Right atrium auricular region (tissue), 2 donors: ENCODE measurements around the gene PLPPR1. TPM values are rescaled to one million over a fixed set of nuclear protein-coding genes. Genes with fewer than 3 reads are reported as not detected.
"Not testable (repeated sequence)": the region's sequence is repeated elsewhere in the genome, so short reads cannot be mapped to it uniquely, and the experiment has no call there.

Experiments used
- DNase-seq: peaks from one replicate; pipeline ENCODE4 v3.0.0-alpha.2; 2019; ENCODE audit warnings: low spot score
- H3K27ac ChIP-seq, 2 donors: fragments of 200-600 bp; sonication (generic); 1 replicate in 1 of 2; 2 replicates in 1 of 2; pipeline ENCODE4 v1.5.1; 2016 to 2019
- H3K27me3 ChIP-seq, 2 donors: fragments of 200-600 bp; sonication (generic); one replicate each; pipeline versions ENCODE4 v1.5.1 to v1.6.0; 2017 to 2019
- H3K36me3 ChIP-seq: fragments of 200-600 bp; sonication (generic); one replicate; pipeline ENCODE4 v1.5.1; 2016
- H3K4me1 ChIP-seq, 2 donors: fragments of 200-600 bp; sonication (generic); one replicate each; pipeline versions ENCODE4 v1.5.1 to v1.6.0; 2017 to 2019
- H3K4me3 ChIP-seq, 2 donors: fragments of 200-600 bp; sonication (generic); 1 replicate in 1 of 2; 2 replicates in 1 of 2; pipeline ENCODE4 v1.5.1; 2017 to 2019; ENCODE audit warnings: mild to moderate bottlenecking in 1 of 2, moderate library complexity in 1 of 2
- H3K9me3 ChIP-seq, 2 donors: fragments of 200-600 bp; sonication (generic); one replicate each; pipeline ENCODE4 v1.5.1; 2019
- total RNA-seq, 2 donors: library from RNA; depleted of rRNA; stranded (reverse); fragments of >200 nt; gene quantifications; one replicate each; pipeline ENCODE4 v1.1.0, GENCODE V29; 2016
- TF ChIP-seq, protein P1 (sequence below), 2 donors: fragments of 200-600 bp; sonication (generic); IDR thresholded peaks; one replicate each; pipeline ENCODE4 v1.5.1; 2019; ENCODE audit warnings: antibody characterized with exemption in 2 of 2

The PLPPR1 gene
- total RNA-seq, 2 donors from 2014 or later, result not detected

DNA sequence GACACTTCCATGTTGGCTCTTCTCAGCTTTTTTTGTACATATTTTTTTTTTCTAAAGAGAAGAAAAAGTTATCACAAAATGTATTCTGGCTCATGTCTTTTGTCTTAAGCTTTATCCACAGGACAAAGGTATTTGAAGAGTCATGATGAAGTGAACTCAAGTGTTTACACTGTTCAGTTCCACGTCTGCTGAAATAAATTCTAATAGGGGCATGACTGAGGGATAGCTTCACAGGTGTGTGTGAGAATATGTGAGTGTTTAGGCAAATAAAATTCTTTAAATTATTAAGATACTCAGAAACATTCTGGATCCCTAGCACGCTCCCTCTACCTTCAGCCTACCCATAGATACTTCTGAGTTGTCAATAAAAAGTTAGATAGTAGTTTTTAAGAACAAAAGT is 296.5 kb downstream of the PLPPR1 start:
- TF ChIP-seq, protein P1, sequence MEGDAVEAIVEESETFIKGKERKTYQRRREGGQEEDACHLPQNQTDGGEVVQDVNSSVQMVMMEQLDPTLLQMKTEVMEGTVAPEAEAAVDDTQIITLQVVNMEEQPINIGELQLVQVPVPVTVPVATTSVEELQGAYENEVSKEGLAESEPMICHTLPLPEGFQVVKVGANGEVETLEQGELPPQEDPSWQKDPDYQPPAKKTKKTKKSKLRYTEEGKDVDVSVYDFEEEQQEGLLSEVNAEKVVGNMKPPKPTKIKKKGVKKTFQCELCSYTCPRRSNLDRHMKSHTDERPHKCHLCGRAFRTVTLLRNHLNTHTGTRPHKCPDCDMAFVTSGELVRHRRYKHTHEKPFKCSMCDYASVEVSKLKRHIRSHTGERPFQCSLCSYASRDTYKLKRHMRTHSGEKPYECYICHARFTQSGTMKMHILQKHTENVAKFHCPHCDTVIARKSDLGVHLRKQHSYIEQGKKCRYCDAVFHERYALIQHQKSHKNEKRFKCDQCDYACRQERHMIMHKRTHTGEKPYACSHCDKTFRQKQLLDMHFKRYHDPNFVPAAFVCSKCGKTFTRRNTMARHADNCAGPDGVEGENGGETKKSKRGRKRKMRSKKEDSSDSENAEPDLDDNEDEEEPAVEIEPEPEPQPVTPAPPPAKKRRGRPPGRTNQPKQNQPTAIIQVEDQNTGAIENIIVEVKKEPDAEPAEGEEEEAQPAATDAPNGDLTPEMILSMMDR (IDR thresholded peaks at IDR 0.05), result no peak
- no peaks in the 10 kb centered on the region for H3K27me3 ChIP-seq
- H3K4me3 ChIP-seq, result no peak overlapping the region
- no peaks in the 10 kb centered on the region for H3K4me1 ChIP-seq
- H3K27ac ChIP-seq, result no peak overlapping the region
- DNase-seq, result no peak
- H3K36me3 ChIP-seq, result no peaks in the 10 kb centered on the region
- H3K9me3 ChIP-seq, result no peaks in the 10 kb centered on the region

DNA sequence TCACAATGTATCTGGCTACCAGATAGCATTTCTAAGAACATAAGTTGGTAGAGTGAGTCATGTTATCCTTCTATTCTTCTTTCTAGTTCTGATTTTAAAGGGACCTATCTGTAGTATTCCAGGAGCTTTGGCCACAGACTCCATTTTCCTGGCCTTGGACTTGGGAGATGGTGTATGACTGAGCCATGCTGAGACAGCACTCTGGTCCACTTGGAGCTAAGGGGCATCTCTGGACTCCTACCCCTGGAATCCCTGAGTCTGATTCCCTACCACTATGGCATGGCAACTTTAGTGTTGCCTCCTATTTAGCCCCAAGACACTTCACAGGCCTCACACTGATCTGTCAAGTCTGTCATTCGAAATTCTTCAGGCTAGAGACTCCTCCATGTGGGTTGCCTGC is 297.5 kb downstream of the PLPPR1 start:
- no peaks in the 10 kb centered on the region for H3K4me1 ChIP-seq
- no peaks in the 10 kb centered on the region for H3K36me3 ChIP-seq
- H3K4me3 ChIP-seq, result no peak overlapping the region
- no peaks in the 10 kb centered on the region for H3K27me3 ChIP-seq
- no peaks in the 10 kb centered on the region for H3K9me3 ChIP-seq
- DNase-seq, result no peak
- TF ChIP-seq, protein P1 (IDR thresholded peaks at IDR 0.05), result no peak
- no peak overlapping the region for H3K27ac ChIP-seq

DNA sequence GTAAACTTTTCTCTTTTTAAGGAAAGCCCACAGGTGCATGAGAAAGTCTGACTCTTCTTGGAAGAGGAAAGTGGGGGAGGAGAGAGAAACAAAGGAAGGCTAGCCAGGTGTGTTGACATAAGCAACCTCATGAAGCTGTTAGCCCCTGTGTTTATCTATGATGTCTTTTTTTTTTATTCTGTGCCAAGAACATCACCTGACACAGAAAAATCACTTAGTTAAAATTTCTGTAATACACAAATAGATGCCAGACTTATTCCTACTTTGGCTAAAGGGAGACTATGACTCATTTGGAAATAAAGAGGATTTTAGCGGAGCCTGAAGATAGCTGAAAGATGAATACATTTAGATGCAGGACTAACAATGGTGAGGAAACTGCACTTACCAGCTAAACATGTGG is 298.0 kb downstream of the PLPPR1 start:
- TF ChIP-seq, protein P1 (IDR thresholded peaks at IDR 0.05), result no peak
- H3K27ac ChIP-seq, result no peak overlapping the region
- no peak for DNase-seq
- no peaks in the 10 kb centered on the region for H3K36me3 ChIP-seq
- no peak overlapping the region for H3K4me3 ChIP-seq
- no peaks in the 10 kb centered on the region for H3K4me1 ChIP-seq
- H3K9me3 ChIP-seq, result no peaks in the 10 kb centered on the region
- H3K27me3 ChIP-seq, result no peaks in the 10 kb centered on the region

DNA sequence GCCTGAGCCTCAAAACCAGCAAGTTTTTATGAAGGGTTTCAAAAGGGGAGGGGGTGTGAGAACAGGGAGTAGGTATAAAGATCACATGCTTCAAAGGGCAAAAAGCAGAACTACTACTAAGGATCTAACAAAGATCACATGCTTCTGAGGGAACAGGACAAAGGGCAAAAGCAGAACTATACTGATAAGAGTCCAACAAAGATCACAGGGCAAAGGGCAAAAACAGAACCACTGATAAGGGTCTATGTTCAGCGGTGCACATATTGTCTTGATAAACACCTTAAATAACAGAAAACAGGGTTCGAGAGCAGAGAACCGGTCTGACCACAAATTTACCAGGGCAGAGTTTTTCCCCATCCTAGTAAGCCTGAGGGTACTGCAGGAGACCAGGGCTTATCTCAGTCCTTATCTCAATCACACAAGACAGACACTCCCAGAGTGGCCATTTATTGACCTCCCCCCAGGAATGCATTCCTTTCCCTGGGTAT is 298.9 kb downstream of the PLPPR1 start:
- H3K4me1 ChIP-seq, H3K27me3 ChIP-seq, H3K36me3 ChIP-seq, H3K4me3 ChIP-seq, H3K27ac ChIP-seq, H3K9me3 ChIP-seq, DNase-seq: not testable (repeated sequence)

DNA sequence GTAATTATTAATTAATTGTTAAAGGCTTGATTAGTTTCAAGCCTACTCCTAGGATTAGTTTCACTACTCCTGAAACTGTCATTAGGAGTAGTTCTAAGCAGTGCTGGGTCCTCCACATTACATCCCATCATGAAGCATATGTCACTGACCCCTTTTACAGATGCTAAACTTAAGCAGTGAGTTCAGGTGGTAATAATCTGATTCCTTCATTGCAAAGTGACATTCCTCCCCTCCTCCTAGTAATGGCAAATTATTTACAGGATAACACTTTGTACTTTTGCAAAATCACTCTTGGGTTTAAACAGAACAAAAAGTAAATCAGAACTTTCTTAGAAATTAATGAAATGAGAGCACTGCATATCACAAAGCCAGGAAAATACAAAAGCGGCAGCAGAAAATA is 303.8 kb downstream of the PLPPR1 start:
- no peak for DNase-seq
- Histone ChIP-seq H3K4me3 (no peak overlapping the region), H3K27ac (no peak overlapping the region), H3K27me3 (no peaks in the 10 kb centered on the region), H3K4me1 (no peaks in the 10 kb centered on the region), H3K9me3 (no peaks in the 10 kb centered on the region), H3K36me3 (no peaks in the 10 kb centered on the region)
- TF ChIP-seq, protein P1 (IDR thresholded peaks at IDR 0.05), result no peak

DNA sequence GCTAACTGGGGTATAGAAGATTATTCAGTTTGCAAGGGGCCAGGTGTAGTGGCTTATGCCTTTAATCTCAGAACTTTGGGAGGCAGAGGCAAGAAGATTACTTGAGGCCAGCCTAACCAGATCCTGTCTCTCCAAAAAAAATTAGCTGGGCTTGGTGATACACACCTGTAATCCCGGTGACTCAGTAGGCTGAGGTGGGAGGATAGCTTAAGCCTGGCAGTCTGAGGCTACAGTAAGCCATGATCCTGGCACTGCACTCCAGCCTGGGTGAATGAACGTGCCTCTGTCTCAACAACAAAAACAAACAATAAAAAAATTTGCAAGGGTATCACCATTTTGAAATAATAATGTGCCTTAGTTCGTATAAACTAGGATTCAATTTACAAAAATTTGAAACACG is 305.0 kb downstream of the PLPPR1 start:
- H3K27me3 ChIP-seq, result no peaks in the 10 kb centered on the region
- no peak overlapping the region for H3K4me3 ChIP-seq
- no peaks in the 10 kb centered on the region for H3K4me1 ChIP-seq
- no peaks in the 10 kb centered on the region for H3K9me3 ChIP-seq
- TF ChIP-seq, protein P1 (IDR thresholded peaks at IDR 0.05), result no peak
- H3K36me3 ChIP-seq, result no peaks in the 10 kb centered on the region
- H3K27ac ChIP-seq, result no peak overlapping the region
- no peak for DNase-seq
